Measurements from ENCODE around the gene PRR22.

PRR22 gene

GRCh38 chr19:5814123-5814851 lies 29.7 kb upstream of the PRR22 start:
- DNase-seq (ENCODE audit: low read depth in 2 of 2): no peak

GRCh38 chr19:5811117-5811516 lies 26.6 kb upstream of the PRR22 start:
- no peak for DNase-seq (ENCODE audit: low read depth in 2 of 2)

GRCh38 chr19:5809469-5809868 lies 24.9 kb upstream of the PRR22 start:
- no peak for DNase-seq (ENCODE audit: low read depth in 2 of 2)

- no peak for DNase-seq (ENCODE audit: low read depth in 2 of 2)
Measured at GRCh38 chr19:5809053-5809452, 24.5 kb upstream of the PRR22 start.

GRCh38 chr19:5808120-5808816 lies 23.7 kb upstream of the PRR22 start:
- DNase-seq (ENCODE audit: low read depth in 2 of 2): no peak

GRCh38 chr19:5806905-5807304 lies 22.4 kb upstream of the PRR22 start:
- no peak for DNase-seq (ENCODE audit: low read depth in 2 of 2)

GRCh38 chr19:5806133-5806489 lies 21.6 kb upstream of the PRR22 start:
- no peak for DNase-seq (ENCODE audit: low read depth in 2 of 2)

- DNase-seq (ENCODE audit: low read depth in 2 of 2): peak; percentile 44 to 54
Measured at GRCh38 chr19:5805462-5806132, 21.1 kb upstream of the PRR22 start.

GRCh38 chr19:5804516-5805461 lies 20.2 kb upstream of the PRR22 start, which contains the start of gene NRTN:
TSS of gene NRTN (plus strand) at chr19:5805067. CDS start at chr19:5824166, 19,099 bp downstream.
- no peak for DNase-seq (ENCODE audit: low read depth in 2 of 2)

- peak; percentile 92 to 95 for DNase-seq (ENCODE audit: low read depth in 2 of 2)
Measured at GRCh38 chr19:5803752-5804515, 19.4 kb upstream of the PRR22 start.

GRCh38 chr19:5803441-5803751 lies 18.9 kb upstream of the PRR22 start:
- no peak for DNase-seq (ENCODE audit: low read depth in 2 of 2)

GRCh38 chr19:5801796-5802619 lies 17.5 kb upstream of the PRR22 start:
- DNase-seq (ENCODE audit: low read depth in 2 of 2): no peak

- DNase-seq (ENCODE audit: low read depth in 2 of 2): no peak
Measured at GRCh38 chr19:5800361-5801270, 16.1 kb upstream of the PRR22 start.

GRCh38 chr19:5799247-5800241 lies 15.0 kb upstream of the PRR22 start:
- no peak for DNase-seq (ENCODE audit: low read depth in 2 of 2)

GRCh38 chr19:5798244-5798643 lies 13.7 kb upstream of the PRR22 start:
- no peak for DNase-seq (ENCODE audit: low read depth in 2 of 2)

GRCh38 chr19:5795382-5795919 lies 10.9 kb upstream of the PRR22 start:
- no peak for DNase-seq (ENCODE audit: low read depth in 2 of 2)

- no peak for DNase-seq (ENCODE audit: low read depth in 2 of 2)
Measured at GRCh38 chr19:5793188-5793587, 8.6 kb upstream of the PRR22 start.

GRCh38 chr19:5792224-5792623 lies 7.7 kb upstream of the PRR22 start:
- no peak for DNase-seq (ENCODE audit: low read depth in 2 of 2)

Measured in stimulated activated CD4-positive, alpha-beta T cell treated with anti-CD3 and anti-CD28 coated beads, Interleukin-4, amount 100 ng/mL, for 48 hours (primary cell).